ENCODE measurements around the gene ISG15. TPM values are rescaled to one million over a fixed set of nuclear protein-coding genes. Genes with fewer than 3 reads are reported as not detected.
A peak's percentile ranks its signal among the peaks of the same experiment; 100 is the strongest.

ISG15 gene
- total RNA-seq, 2 experiments from 2014 or later, result 94.5 to 102 TPM

DNA sequence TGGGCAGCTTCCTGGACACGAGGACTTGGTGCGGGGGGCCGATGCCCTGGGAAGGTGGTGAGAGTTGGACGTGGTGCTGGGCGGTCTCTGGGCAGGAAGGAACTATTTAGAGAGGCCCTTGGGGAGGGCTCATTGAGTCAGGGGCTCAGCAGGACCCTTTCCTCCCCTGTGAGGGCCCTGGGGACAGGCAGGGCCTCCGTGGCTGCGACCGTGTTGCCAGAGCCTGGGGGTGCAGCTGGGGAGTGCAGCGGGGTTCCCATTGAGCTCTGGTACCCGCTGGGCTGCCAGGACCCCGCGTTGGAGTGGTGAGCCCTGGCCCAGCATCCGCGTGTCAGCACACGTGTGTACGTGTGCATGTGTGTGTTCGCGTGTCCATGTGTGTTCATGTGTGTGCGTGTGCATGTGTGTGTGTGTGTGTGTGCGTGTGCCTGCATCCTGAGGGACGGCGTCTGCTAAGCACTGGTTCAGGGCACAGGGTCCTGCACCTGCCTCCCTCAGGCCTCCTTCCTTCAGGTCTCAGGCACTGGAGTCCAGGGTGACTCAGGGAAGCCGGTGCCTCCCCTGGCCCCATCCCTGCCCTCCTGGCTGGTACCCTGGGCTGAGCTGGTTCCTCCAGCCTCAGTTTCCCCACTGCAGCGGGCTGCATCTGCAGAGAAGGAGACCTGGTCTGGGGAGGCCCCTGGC is 50.1 kb downstream of the ISG15 start:
- H3K9me3 Mint-ChIP-seq, result no peaks in the 10 kb centered on the region
- H3K27me3 Mint-ChIP-seq, result peaks cover 13% of the 10 kb centered on the region
- H3K4me1 Mint-ChIP-seq (ENCODE audit: low read depth), result peaks cover 41% of the 10 kb centered on the region
- POLR2A ChIA-PET, result interaction anchor here (0.6 to 3.1 kb wide), 16 partner anchors 8 to 150 kb away, joined by 3 to 30 read pairs (median 4); partner anchors contain the start of gene ISG15
- peak overlapping the region; percentile 90 for H3K27ac Mint-ChIP-seq
- H3K4me3 Mint-ChIP-seq, result peak overlapping the region; percentile 87
- DNase-seq (no peak), ATAC-seq (peak; percentile 0)
- TF ChIP-seq, protein P1, sequence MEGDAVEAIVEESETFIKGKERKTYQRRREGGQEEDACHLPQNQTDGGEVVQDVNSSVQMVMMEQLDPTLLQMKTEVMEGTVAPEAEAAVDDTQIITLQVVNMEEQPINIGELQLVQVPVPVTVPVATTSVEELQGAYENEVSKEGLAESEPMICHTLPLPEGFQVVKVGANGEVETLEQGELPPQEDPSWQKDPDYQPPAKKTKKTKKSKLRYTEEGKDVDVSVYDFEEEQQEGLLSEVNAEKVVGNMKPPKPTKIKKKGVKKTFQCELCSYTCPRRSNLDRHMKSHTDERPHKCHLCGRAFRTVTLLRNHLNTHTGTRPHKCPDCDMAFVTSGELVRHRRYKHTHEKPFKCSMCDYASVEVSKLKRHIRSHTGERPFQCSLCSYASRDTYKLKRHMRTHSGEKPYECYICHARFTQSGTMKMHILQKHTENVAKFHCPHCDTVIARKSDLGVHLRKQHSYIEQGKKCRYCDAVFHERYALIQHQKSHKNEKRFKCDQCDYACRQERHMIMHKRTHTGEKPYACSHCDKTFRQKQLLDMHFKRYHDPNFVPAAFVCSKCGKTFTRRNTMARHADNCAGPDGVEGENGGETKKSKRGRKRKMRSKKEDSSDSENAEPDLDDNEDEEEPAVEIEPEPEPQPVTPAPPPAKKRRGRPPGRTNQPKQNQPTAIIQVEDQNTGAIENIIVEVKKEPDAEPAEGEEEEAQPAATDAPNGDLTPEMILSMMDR (IDR thresholded peaks at IDR 0.05), result peak; percentile 89
- intact Hi-C loops (cut with micrococcal nuclease), result no loop called here
- CTCF ChIA-PET, result interaction anchor here (0.7 to 3.7 kb wide), 18 partner anchors 22 to 187 kb away, joined by 3 to 38 read pairs (median 6); partner anchors contain the start of gene ISG15
- H3K36me3 Mint-ChIP-seq (ENCODE audit: low read depth), result peaks cover 43% of the 10 kb centered on the region

Other genes with a start within 250 kb of the ISG15 start
- gene SAMD11, start 89.6 kb upstream of the ISG15 start, total RNA-seq, result not detected
- 100 to 1,000 TPM; 138 to 139 TPM for gene NOC2L, start 54.2 kb upstream of the ISG15 start, total RNA-seq
- 10 to 100 TPM; 27.8 to 31.2 TPM for gene KLHL17, start 52.9 kb upstream of the ISG15 start, total RNA-seq
- 1 to 10 TPM; 1.0 to 1.3 TPM for gene PLEKHN1, start 47.0 kb upstream of the ISG15 start, total RNA-seq
- gene PERM1, start 31.4 kb upstream of the ISG15 start, total RNA-seq, result not detected
- 1 to 10 TPM; 5.7 to 9.0 TPM for gene HES4, start 13.4 kb upstream of the ISG15 start, total RNA-seq
- gene AGRN, start 6.6 kb downstream of the ISG15 start, total RNA-seq, result 10 to 100 TPM; 64.9 to 68.0 TPM
- not detected for gene RNF223, start 60.8 kb downstream of the ISG15 start, total RNA-seq
- gene C1orf159, start 102.6 kb downstream of the ISG15 start, total RNA-seq, result 10 to 100 TPM; 17.5 to 20.3 TPM
- gene TTLL10, start 160.4 kb downstream of the ISG15 start, total RNA-seq, result not detected
- 100 to 1,000 TPM; 126 to 135 TPM for gene TNFRSF18, start 193.1 kb downstream of the ISG15 start, total RNA-seq
- gene TNFRSF4, start 200.7 kb downstream of the ISG15 start, total RNA-seq, result 100 to 1,000 TPM; 137 to 142 TPM
- gene SDF4, start 218.5 kb downstream of the ISG15 start, total RNA-seq, result 10 to 100 TPM; 81.5 to 87.5 TPM
- 10 to 100 TPM; 13.1 to 14.3 TPM for gene B3GALT6, start 218.7 kb downstream of the ISG15 start, total RNA-seq
- gene C1QTNF12, start 233.2 kb downstream of the ISG15 start, total RNA-seq, result 1 to 10 TPM; 2.6 to 4.9 TPM